Lower leg skin (tissue), 3 donors: ENCODE measurements around the gene VAV2.

Experiments used
- CTCF ChIP-seq, 3 donors: fragments of 450-650 bp; IDR thresholded peaks; one replicate each; pipeline ENCODE4 v1.5.1; 2016; ENCODE audit warnings: antibody characterized with exemption in 3 of 3, mild to moderate bottlenecking in 3 of 3, moderate library complexity in 2 of 3
- POLR2A ChIP-seq, 2 donors: fragments of 450-650 bp; IDR thresholded peaks; one replicate each; pipeline ENCODE4 v1.6.1; 2016 to 2017; ENCODE audit warnings: antibody characterized with exemption in 2 of 2, mild to moderate bottlenecking in 1 of 2, moderate library complexity in 1 of 2

GRCh38 chr9:133906218-133906617, 85.9 kb downstream of the VAV2 start:
- TF ChIP-seq CTCF (IDR thresholded peaks at IDR 0.05) = no peak
- TF ChIP-seq POLR2A (IDR thresholded peaks at IDR 0.05) = no peak
